Urothelium cell line (cell line): Measurements from ENCODE around the gene COL4A4.
A peak's percentile ranks its signal among the peaks of the same experiment; 100 is the strongest.

ENCODE experiments used
- DNase-seq: peaks from one replicate; pipeline ENCODE4 v3.0.0; 2011; ENCODE audit warnings: low spot score, mixed read lengths
- FAIRE-seq: peaks from 2 replicates; lab custom pipeline; 2011; peaks lifted over from hg19 to GRCh38; lab: Jason Lieb, UNC

COL4A4 gene

GRCh38 chr2:226985583-226985946 lies 178.4 kb downstream of the COL4A4 start:
- no peak for DNase-seq
- FAIRE-seq: no peak

- DNase-seq: peak; percentile 45
Observed at GRCh38 chr2:226984750-226985582, 179.0 kb downstream of the COL4A4 start.

GRCh38 chr2:226983895-226984749 lies 179.9 kb downstream of the COL4A4 start:
- DNase-seq: no peak
- no peak for FAIRE-seq

More at GRCh38 chr2:226984750-226985582, 179.0 kb downstream of the COL4A4 start:
- no peak for FAIRE-seq

GRCh38 chr2:226981791-226982326 lies 182.1 kb downstream of the COL4A4 start:
- FAIRE-seq: no peak
- DNase-seq: no peak

GRCh38 chr2:226979004-226979403 lies 185.0 kb downstream of the COL4A4 start:
- no peak for FAIRE-seq
- DNase-seq: no peak

GRCh38 chr2:226978300-226978699 lies 185.7 kb downstream of the COL4A4 start:
- DNase-seq (no peak), FAIRE-seq (no peak)

- no peak for FAIRE-seq
Observed at GRCh38 chr2:226977775-226978190, 186.2 kb downstream of the COL4A4 start.

GRCh38 chr2:226973816-226974215 lies 190.2 kb downstream of the COL4A4 start:
- FAIRE-seq: no peak

More at GRCh38 chr2:226977775-226978190, 186.2 kb downstream of the COL4A4 start:
- peak; percentile 27 for DNase-seq

GRCh38 chr2:226971770-226972169 lies 192.2 kb downstream of the COL4A4 start:
- FAIRE-seq (no peak), DNase-seq (no peak)

More at GRCh38 chr2:226973816-226974215, 190.2 kb downstream of the COL4A4 start:
- no peak for DNase-seq

GRCh38 chr2:226971084-226971483 lies 192.9 kb downstream of the COL4A4 start:
- FAIRE-seq: no peak

GRCh38 chr2:226970362-226970761 lies 193.6 kb downstream of the COL4A4 start:
- DNase-seq: no peak
- FAIRE-seq: no peak

More at GRCh38 chr2:226971084-226971483, 192.9 kb downstream of the COL4A4 start:
- DNase-seq: no peak

GRCh38 chr2:226969417-226970080 lies 194.5 kb downstream of the COL4A4 start:
- DNase-seq: no peak
- no peak for FAIRE-seq

- FAIRE-seq (no peak), DNase-seq (no peak)
Observed at GRCh38 chr2:226965376-226965775, 198.6 kb downstream of the COL4A4 start.

GRCh38 chr2:226963528-226963927 lies 200.5 kb downstream of the COL4A4 start:
- no peak for FAIRE-seq
- DNase-seq: peak; percentile 23

GRCh38 chr2:226962176-226962773 lies 201.7 kb downstream of the COL4A4 start:
- no peak for FAIRE-seq
- no peak for DNase-seq

GRCh38 chr2:226959418-226959817 lies 204.6 kb downstream of the COL4A4 start:
- DNase-seq: no peak
- peak; percentile 17 for FAIRE-seq

GRCh38 chr2:226956659-226957058 lies 207.3 kb downstream of the COL4A4 start:
- FAIRE-seq: no peak
- no peak for DNase-seq

GRCh38 chr2:226953826-226954225 lies 210.2 kb downstream of the COL4A4 start:
- FAIRE-seq (no peak), DNase-seq (no peak)

GRCh38 chr2:226953206-226953605 lies 210.8 kb downstream of the COL4A4 start:
- DNase-seq (no peak), FAIRE-seq (no peak)
